Posterior vena cava (tissue), 2 donors: ENCODE measurements around the gene ZXDC. TPM values are rescaled to one million over a fixed set of nuclear protein-coding genes. Genes with fewer than 3 reads are reported as not detected.
A peak's percentile ranks its signal among the peaks of the same experiment; 100 is the strongest.

ENCODE experiments used
- DNase-seq: peaks from one replicate; pipeline ENCODE4 v3.0.0-alpha.2; 2020; ENCODE audit warnings: low spot score
- intact Hi-C, 2 donors: fragments of 100-400 bp; cut with DNase I; formaldehyde crosslinking; loops; one replicate each; pipeline versions ENCODE4 v1.14.1 to v1.14.2; 2022 to 2023
- total RNA-seq, 2 donors: library from RNA; stranded (reverse); fragmentation: NEBNext Ultra II Directional; extraction: Animal tissue kit (Norgen Biotek cat#: 25700); gene quantifications; one replicate each; pipeline ENCODE4 v1.2.1, GENCODE V29; 2021
- donor health status: DM: yes; HTN: yes; CAD: no.
- donor health status: DM: yes; HTN: yes; CAD: no.

Gene ZXDC
- total RNA-seq, 2 donors from 2014 or later, result 26.8 to 26.9 TPM

GRCh38 chr3:126494204-126494969 lies 18.7 kb upstream of the ZXDC start:
- DNase-seq, result no peak
- intact Hi-C loops, result no loop called here

GRCh38 chr3:126493739-126494138 lies 18.0 kb upstream of the ZXDC start:
- intact Hi-C loops, result no loop called here
- no peak for DNase-seq

GRCh38 chr3:126493051-126493450 lies 17.4 kb upstream of the ZXDC start:
- intact Hi-C loops, result no loop called here

DNA sequence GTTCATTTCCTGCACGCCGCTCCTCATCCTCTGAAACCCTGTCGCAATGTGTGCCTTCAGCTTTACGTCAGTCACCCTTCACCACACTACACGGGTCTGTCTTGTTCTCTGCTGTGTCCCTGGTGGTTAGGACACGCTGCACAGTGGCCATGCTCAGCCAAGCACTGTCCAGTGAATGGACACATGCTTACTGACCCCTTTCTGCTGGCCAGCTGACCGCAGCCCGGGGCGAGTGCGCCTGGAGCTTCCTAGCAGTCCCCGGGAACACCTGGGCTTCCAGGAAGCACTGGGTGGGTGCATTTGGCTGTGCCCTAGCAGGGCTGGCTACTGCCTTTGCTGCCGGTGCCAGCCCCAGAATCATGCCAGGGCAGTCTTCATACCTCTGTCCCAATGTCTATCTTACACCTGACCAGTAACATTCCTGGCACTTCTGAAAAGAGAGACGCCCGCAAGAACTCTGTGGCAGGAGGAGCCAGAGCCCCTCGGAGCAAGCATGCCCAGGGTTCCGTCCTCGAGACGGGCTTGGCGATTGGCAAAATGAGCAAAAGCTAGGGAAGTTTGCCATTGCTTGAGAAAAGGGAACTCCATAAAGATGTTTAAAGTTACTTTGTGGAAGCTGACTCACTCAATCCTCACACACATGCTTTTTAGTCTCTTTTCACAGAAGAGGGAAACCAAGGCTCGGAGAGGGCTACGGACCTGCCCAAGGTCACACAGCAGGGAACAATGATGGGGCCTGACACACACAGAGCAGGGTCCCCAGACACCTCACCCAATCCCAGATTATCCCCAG lies 15.7 kb upstream of the ZXDC start:
- DNase-seq, result no peak
- intact Hi-C loops, result no loop called here

More at GRCh38 chr3:126493051-126493450, 17.4 kb upstream of the ZXDC start:
- DNase-seq, result no peak

DNA sequence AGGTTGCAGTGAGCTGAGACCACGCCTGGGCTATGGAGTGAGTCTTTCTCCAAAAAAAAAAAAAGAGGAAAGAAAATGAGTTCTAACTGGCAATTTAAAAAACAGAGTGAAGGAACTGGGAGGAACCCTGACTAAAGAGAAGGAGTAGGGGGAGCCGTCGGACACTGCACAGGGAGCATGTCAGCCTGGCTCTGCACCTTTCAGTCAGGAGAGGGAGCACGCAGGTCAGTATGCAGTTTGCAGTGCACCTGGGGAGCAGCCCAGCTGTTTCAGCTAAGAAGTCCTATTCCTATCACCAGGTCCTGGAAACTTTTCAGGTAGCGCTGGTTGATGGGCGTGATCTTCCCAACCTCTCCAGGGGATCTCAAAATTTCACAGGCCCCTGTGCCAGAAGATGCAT lies 14.9 kb upstream of the ZXDC start:
- DNase-seq, result peak; percentile 63
- intact Hi-C loops, result no loop called here

DNA sequence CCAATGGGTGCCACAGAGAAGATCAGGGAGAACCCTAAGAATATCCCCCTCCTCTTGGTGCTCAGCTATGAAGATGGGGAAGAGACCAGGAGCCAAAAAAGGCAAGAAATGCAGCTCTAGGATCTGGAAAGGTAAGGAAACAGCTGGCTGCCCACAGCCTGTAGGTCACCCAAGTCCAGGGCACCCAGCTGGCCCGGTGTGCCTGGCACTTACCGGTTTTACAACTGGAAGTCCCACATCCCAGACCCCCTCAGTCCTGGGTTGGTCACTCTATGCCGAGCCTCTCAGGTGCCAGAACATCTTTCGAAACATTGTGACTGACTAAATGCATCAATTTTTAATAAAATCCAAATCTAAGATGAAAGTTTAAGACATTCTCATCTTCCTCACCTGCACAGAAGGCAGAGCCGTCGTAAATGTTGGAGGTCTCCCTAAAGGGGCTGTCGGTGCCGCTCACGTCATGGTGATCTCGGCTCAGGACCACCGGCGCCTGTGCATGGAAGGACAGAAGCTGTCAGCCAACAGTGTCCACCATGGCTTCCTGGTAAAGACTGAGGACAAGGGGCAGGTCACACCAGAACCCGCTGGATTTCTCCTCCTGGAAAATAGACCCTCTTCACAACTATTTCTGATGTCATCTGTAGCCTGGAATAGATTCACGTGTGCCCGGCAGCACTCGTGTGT lies 13.3 kb upstream of the ZXDC start:
- intact Hi-C loops, result no loop called here
- no peak for DNase-seq

GRCh38 chr3:126488185-126488584 lies 12.5 kb upstream of the ZXDC start:
- intact Hi-C loops, result no loop called here
- no peak for DNase-seq

GRCh38 chr3:126487151-126487771 lies 11.6 kb upstream of the ZXDC start:
- intact Hi-C loops, result loop anchor here in 1 of 2 donors (1.0 kb wide), 1 partner anchor 22 kb away; no protein-coding TSS in a partner anchor
- no peak for DNase-seq

GRCh38 chr3:126486360-126486847 lies 10.7 kb upstream of the ZXDC start:
- no peak for DNase-seq
- intact Hi-C loops, result no loop called here

- DNase-seq, result no peak
- intact Hi-C loops, result no loop called here
These were observed 10.3 kb upstream of the ZXDC start for GRCh38 chr3:126485956-126486355.

GRCh38 chr3:126485176-126485897 lies 9.6 kb upstream of the ZXDC start:
- intact Hi-C loops, result no loop called here
- no peak for DNase-seq

DNA sequence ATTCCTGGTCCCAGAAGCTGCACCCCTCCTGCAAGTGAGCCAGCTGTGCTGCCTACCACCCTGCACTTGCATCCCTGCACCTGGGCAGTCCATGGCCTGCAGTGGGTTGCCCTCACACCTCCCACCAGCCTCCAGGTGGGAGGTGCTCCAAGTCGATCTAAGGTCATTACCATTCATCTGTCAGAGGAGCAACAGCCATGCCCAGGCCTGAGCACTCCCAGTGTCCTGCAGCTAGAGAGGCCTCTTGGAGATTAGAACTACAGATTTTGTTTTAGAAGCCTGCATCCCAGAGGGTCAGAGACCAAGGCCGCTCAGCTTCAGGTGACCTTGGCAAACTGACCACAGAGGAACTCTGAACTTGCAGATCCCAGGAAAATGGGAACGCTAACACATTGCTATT lies 9.0 kb upstream of the ZXDC start:
- no peak for DNase-seq

GRCh38 chr3:126484148-126484547 lies 8.5 kb upstream of the ZXDC start:
- intact Hi-C loops, result no loop called here
- DNase-seq, result no peak

More for the DNA sequence above, 9.0 kb upstream of the ZXDC start:
- intact Hi-C loops, result no loop called here

GRCh38 chr3:126483321-126483761 lies 7.7 kb upstream of the ZXDC start:
- DNase-seq, result no peak
- intact Hi-C loops, result no loop called here

- intact Hi-C loops, result no loop called here
- peak; percentile 67 for DNase-seq
These were observed 7.0 kb upstream of the ZXDC start for GRCh38 chr3:126482503-126483255.

DNA sequence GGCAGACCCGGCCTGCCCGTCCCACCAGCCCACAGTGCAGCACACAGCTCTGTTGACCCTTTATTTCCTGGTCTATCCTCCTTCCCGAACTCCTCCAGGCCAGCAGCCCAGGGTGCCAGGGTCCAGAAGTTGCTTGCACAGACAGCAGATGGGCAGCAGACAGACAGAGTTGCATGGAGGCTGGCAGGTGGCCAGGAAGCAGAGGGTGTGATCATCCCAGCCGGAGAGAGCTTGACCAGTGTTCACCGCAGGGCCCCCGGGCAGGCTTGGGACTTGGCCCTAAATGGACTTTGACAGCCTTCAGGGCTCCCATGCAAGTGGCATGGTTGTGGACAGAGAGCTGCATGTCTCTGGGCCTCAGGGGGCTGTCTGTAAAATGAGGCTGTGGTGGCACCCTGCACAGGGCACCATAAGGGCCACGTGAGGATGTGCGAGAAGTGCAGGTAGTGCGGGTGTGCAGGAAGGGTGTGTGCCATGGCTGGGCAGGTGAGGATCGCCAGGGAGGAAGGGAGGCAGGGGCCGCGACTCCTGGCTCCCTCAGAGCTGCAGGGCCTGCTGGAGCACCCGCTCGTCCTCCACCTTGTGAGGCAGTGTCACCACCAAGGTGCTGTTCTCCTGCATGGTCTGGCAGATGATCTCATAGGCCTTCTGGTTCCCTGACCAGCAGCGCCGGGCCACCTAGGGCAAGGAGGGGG lies 6.3 kb upstream of the ZXDC start:
- no peak for DNase-seq
- intact Hi-C loops, result no loop called here

DNA sequence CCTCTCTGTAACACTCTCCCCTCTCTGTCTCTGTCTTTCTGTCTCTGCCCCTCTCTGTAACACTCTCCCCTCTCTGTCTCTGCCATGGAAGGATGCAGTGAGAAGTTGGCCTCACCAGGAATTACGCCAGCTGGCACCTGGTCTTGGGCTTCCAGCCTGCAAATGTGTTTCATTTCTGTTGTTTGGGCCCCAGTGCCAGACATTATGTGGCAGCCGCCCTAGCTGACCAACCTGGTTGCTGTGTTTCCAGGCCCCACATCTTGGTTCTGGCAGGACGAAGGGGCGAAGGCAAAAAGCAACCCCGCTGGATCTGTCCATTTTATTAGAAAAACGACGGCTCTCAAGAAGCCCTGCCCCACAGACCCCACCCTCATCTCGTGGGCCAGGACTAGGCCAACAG lies 5.2 kb upstream of the ZXDC start:
- intact Hi-C loops, result no loop called here
- DNase-seq, result no peak

- no peak for DNase-seq
- intact Hi-C loops, result no loop called here
These were observed 4.5 kb upstream of the ZXDC start for GRCh38 chr3:126480206-126480605.
